ENCODE results near the gene P2RY12. TPM values are rescaled to one million over a fixed set of nuclear protein-coding genes. Genes with fewer than 3 reads are reported as not detected.

P2RY12 gene
- total RNA-seq, 4 donors from 2014 or later: 5.2 to 8.3 (median 7.0) TPM

GRCh38 chr3:151306168-151306810 is 78.3 kb downstream of the P2RY12 start:
- no peak for DNase-seq (ENCODE audit: low spot score)
- no peak for TF ChIP-seq CTCF (IDR thresholded peaks at IDR 0.05)
- ATAC-seq (ENCODE audit: low FRiP score): no peak

GRCh38 chr3:151305775-151306151 is 78.8 kb downstream of the P2RY12 start:
- TF ChIP-seq CTCF (IDR thresholded peaks at IDR 0.05): no peak
- DNase-seq (ENCODE audit: low spot score) (no peak), ATAC-seq (ENCODE audit: low FRiP score) (no peak)

GRCh38 chr3:151305060-151305774 is 79.3 kb downstream of the P2RY12 start:
- no peak for TF ChIP-seq CTCF (IDR thresholded peaks at IDR 0.05)
- DNase-seq (ENCODE audit: low spot score) (no peak), ATAC-seq (ENCODE audit: low FRiP score) (peak; percentile 81)

- no peak for TF ChIP-seq CTCF (IDR thresholded peaks at IDR 0.05)
- no peak for DNase-seq (ENCODE audit: low spot score)
- no peak for ATAC-seq (ENCODE audit: low FRiP score)
Measured at GRCh38 chr3:151303751-151304150, 80.8 kb downstream of the P2RY12 start.

GRCh38 chr3:151301787-151302186 is 82.8 kb downstream of the P2RY12 start:
- ATAC-seq (ENCODE audit: low FRiP score): no peak

GRCh38 chr3:151300539-151300938 is 84.0 kb downstream of the P2RY12 start:
- no peak for TF ChIP-seq CTCF (IDR thresholded peaks at IDR 0.05)
- DNase-seq (ENCODE audit: low spot score) (no peak), ATAC-seq (ENCODE audit: low FRiP score) (no peak)

More at GRCh38 chr3:151301787-151302186, 82.8 kb downstream of the P2RY12 start:
- no peak for DNase-seq (ENCODE audit: low spot score)
- no peak for TF ChIP-seq CTCF (IDR thresholded peaks at IDR 0.05)

GRCh38 chr3:151299006-151299405 is 85.5 kb downstream of the P2RY12 start:
- ATAC-seq (ENCODE audit: low FRiP score): no peak
- no peak for TF ChIP-seq CTCF (IDR thresholded peaks at IDR 0.05)
- DNase-seq (ENCODE audit: low spot score): no peak
